HepG2 (cell line): ENCODE data around the gene LITAFD.

Experiments used
- EZH2 ChIP-seq: conservative IDR thresholded peaks from 2 replicates; pipeline ENCODE4 v1.6.1; 2012; ENCODE audit warnings: mild to moderate bottlenecking, low read depth, low read length, moderate library complexity
- KDM4B ChIP-seq: sonication (generic); formaldehyde crosslinking; IDR thresholded peaks from 2 replicates; pipeline ENCODE4 v1.4.0; 2020; ENCODE audit warnings: missing genetic modification reagents
- TCF7L2 ChIP-seq: IDR thresholded peaks from 2 replicates; pipeline ENCODE4 v1.6.1; 2011; ENCODE audit warnings: mild to moderate bottlenecking, low read depth, low read length, moderate library complexity
- THAP7 ChIP-seq: sonication (generic); formaldehyde crosslinking; IDR thresholded peaks from 2 replicates; pipeline ENCODE4 v1.8.1; 2023; ENCODE audit warnings: mild to moderate bottlenecking, missing genetic modification reagents
- ZFP82 ChIP-seq: sonication (generic); formaldehyde crosslinking; IDR thresholded peaks from 2 replicates; pipeline ENCODE4 v1.5.1; 2020; ENCODE audit warnings: mild to moderate bottlenecking, missing genetic modification reagents, borderline replicate concordance
- ZNF484 ChIP-seq: sonication (generic); formaldehyde crosslinking; IDR thresholded peaks from 2 replicates; pipeline ENCODE4 v1.5.1; 2020; ENCODE audit warnings: mild to moderate bottlenecking, low read depth, missing genetic modification reagents, borderline replicate concordance
- ZSCAN29 ChIP-seq: sonication (generic); formaldehyde crosslinking; conservative IDR thresholded peaks from 2 replicates; pipeline ENCODE4 v1.4.0; 2020; ENCODE audit warnings: mild to moderate bottlenecking, missing genetic modification reagents
- TF ChIP-seq, protein P1 (sequence below): sonication (generic); formaldehyde crosslinking; IDR thresholded peaks from 2 replicates; pipeline ENCODE4 v1.5.0; 2020; ENCODE audit warnings: mild to moderate bottlenecking, missing genetic modification reagents, moderate library complexity

DNA sequence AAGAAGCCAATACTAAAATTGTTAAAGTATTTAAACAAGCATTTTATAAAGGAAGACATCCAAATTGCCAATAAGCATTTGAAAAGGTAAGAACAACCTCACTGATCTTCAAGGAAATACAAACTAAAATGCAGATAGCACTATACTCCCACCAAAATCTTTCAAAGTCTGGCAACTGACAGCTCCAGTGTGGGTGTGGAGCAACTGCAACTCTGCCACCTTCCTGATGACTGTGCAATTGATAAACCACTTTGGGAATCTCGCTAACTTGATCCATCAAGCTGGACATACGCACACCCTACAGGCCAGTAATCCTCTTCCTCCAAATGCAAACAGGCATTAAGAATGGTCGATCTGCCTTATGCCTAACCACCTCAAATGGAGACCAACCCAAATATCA, 31.9 kb downstream of the LITAFD start:
- TF ChIP-seq, protein P1, sequence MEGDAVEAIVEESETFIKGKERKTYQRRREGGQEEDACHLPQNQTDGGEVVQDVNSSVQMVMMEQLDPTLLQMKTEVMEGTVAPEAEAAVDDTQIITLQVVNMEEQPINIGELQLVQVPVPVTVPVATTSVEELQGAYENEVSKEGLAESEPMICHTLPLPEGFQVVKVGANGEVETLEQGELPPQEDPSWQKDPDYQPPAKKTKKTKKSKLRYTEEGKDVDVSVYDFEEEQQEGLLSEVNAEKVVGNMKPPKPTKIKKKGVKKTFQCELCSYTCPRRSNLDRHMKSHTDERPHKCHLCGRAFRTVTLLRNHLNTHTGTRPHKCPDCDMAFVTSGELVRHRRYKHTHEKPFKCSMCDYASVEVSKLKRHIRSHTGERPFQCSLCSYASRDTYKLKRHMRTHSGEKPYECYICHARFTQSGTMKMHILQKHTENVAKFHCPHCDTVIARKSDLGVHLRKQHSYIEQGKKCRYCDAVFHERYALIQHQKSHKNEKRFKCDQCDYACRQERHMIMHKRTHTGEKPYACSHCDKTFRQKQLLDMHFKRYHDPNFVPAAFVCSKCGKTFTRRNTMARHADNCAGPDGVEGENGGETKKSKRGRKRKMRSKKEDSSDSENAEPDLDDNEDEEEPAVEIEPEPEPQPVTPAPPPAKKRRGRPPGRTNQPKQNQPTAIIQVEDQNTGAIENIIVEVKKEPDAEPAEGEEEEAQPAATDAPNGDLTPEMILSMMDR (CRISPR knock-in tag), result no peak
- TF ChIP-seq ZSCAN29 (CRISPR knock-in tag), result no peak
- no peak for TF ChIP-seq ZNF484 (CRISPR knock-in tag)
- no peak for TF ChIP-seq ZFP82 (CRISPR knock-in tag)
- TF ChIP-seq TCF7L2, result no peak
- no peak for TF ChIP-seq KDM4B
- TF ChIP-seq THAP7 (CRISPR knock-in tag), result no peak
- TF ChIP-seq EZH2, result no peak
